HL-60 (cell line): Measurements from ENCODE around the gene SIAE.

ENCODE experiments used
- CTCF ChIP-seq: IDR thresholded peaks from one replicate; pipeline ENCODE4 v1.5.1; 2011; ENCODE audit warnings: low read length, control low read depth, inconsistent platforms; ENCODE audit not compliant: insufficient read depth
- GABPA ChIP-seq: IDR thresholded peaks from 2 replicates; pipeline ENCODE4 v1.6.1; 2012; ENCODE audit warnings: low read depth

GRCh38 chr11:124592627-124593026 lies 80.9 kb downstream of the SIAE start:
- TF ChIP-seq GABPA: no peak
- no peak for TF ChIP-seq CTCF
